GM21423 (cell line): ENCODE measurements around the gene NCAM1.

Experiments used
- ATAC-seq: cut with Tn5 transposase; IDR thresholded peaks from one replicate; pipeline ENCODE4 v1.9.1; 2021; ENCODE audit warnings: mild to moderate bottlenecking, moderate library complexity; ENCODE audit not compliant: unreplicated experiment

NCAM1 gene

DNA sequence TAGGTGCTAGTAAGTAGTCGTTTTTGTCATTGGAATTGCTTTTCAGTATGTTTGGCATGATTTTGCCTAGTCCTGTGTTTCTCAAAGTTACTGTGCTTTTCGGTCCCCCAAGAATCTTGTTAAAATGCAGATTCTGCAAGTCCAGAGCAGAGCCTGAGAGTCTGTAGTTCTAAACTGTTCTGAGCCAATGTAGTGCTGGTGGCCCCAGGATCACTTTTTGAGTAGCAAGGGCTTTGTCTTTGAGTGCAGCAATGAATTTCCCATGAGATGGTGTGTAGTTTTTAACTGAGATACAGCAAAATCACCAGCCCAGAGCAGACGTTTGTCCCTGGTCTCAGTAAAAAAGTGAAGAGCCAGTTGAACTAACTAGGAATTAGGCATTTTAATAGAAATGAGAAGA, 122.4 kb downstream of the NCAM1 start:
- ATAC-seq: no peak

DNA sequence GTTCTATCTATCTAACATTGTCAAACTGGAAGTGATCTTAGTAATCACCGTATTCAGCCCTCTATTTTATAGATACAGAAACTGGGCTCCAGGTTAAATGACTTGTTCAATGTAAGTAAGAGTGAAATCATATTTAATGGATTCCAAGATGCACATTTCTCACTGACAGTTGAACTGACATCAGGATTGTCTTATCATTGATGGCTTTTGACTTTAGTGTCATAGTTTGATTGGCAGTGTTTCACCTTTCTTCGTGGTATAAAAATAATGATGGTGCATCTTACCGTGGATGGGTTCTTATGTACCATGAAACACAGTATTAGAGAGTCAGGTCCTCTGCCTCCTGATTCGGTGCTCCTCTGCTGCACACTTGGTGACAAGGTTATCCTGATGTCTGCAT, 123.1 kb downstream of the NCAM1 start:
- no peak for ATAC-seq

DNA sequence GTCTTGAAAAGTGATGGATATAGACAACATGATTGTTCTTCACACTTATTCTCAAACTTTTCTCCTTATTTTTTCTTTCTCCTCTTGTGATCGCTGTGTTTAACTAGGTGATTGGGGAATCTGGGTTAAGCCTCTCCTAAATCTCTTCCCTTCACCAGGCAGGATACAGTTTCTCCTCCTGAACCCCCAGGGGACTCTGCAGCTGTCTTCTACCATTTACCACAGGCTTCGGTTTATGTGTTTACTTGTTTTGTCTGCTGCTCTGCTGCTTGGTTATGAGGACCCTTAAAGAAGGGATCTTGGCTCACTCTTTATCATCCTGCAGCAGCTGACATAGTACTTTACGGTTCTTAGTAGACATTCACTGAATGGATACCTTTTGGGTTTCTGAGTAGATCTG, 124.2 kb downstream of the NCAM1 start:
- ATAC-seq: no peak

DNA sequence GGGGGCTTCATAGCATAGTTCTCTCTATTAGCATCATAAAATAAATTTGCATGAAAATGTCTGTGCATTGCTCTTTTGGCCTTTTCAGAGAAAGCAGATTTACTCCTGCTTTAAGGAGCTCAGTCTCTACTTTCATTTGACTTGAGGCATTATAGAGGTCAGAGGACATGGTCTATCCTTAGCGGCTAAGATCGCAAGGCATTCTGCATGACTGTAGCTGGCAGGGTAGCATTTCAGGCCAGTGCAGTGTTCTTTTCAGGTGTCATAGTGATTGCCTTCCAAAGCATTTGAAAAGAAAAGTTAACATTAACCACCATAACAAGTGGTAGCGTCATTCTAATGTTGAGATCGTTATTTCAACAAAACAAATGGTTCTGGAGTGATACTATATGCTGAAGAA, 126.5 kb downstream of the NCAM1 start:
- ATAC-seq: no peak

DNA sequence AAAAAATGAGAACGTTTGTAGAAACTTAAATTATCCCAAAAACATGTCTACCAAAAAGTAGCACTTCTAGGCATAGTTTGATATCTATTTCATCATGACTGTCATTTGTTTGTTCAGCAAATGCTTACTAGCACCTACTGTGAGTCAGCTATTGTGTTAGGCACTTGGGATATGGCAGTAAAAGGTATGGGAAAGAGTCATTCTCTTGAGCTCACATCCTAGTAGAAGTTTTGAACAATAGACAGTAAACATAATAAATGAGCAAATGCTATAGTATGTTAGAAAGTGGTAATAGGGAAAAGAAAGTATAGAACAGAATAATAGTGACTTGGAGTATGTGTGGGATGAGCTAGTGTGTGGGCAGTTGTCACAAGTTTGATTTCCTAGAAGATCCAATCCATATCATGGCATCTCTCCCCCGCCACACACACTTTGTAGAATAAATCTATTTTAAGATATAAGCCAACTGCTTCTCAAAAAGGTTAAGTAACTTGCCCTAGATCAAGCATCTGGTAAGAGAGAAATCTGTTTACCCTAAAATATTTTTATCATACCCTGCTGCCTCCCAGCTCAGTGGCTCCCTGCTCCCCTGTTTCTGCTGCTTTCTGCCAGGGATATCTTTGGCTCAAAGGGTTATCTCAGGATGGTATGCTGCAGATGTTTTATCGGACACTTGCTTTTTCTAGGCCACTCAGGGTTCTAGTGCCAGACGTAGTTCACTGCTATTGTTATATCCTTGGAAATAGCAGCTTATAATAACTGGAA, 129.7 kb downstream of the NCAM1 start:
- ATAC-seq: no peak

DNA sequence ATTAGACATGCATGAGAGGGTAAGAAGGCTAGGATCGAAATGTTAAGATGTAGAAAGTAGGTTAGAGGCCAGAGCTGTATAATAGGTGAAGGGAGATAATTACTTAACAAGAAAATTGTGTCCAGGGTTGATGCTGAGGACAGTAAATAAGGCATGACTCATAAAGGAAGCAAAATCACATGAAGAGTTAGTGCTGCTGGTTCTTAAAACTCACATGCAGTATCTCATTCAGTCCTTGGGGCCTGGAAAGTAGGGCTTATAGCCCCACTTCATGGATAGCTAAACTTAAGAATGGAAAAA, 130.2 kb downstream of the NCAM1 start:
- no peak for ATAC-seq

DNA sequence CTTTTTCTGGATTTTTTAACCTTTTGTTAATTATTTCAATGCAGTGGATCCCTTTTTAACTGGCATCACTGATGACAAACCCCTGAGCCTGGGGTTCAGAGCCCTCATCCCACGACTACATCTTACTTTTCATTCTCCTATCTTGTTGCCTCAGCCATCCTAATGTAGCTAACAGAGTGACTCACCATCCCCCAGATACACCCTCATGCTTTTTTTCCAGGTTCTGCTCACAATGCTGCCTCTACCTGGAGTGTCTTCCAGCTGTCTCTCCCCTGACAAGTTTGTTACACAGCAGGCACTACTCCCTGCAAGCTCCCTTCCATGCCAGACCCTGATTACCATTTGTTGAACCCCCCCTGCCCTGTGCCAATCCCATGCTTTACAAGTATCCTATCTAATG, 135.4 kb downstream of the NCAM1 start:
- no peak for ATAC-seq

DNA sequence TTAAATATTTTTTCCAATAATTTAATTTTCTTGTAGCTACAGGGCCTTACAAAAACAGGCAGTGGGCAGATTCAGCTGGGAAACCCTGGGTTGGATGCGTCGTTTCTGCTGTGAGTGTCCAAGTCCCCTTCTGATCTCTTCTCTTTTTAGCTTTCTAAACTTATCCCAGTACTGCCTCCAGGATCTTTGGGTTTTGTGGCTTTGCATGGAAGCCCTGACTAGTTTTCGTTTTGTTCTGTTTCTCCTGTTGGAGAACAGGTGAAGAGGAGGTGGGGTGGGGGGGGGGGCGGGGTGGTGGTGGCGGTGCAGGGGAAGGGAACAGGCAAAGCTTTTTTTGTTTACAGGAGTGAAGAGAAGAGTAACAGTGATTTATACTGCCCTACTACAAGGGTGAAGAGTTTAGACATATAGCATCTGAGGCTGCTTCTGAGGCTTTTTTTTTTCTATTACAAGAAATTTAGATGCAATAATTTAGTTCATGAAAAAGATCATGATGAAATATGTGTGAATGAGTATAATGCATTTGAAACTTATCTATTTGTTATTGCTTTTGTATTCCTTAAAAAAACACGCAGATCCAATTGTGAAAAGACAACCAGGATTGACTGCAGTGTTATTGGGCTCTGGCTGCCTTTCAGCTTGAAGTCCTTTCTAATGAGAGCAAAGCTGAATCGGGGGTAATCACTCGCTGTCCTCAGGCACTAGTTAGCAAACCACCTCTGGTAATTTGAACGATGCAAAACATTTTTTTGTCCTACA, 142.9 kb downstream of the NCAM1 start:
- no peak for ATAC-seq

DNA sequence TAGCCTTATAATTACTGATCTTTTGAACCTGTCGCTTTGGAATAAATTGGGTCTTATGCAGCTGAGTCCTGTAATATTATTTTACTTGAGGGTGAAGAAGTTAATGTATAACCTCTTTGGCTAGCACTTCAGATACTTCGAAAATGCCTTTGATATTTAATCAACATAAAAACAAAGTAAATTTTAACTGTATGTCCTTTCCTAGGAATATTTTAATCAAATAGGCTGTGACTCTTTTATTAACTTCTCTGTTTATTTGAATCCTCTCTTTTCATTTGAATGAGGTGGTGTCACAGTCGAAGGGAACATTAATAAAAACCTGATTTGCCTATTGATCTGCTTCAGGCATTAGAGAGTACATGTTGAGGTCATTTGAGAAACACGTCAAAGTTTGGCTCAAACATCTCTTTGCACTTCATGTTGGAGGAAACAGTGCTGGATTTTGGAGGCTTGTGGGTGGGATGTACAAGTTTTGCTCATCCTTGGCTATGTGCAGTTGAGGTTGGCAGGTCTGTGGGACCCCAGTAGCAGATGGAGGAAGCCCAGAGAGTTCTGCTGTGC, 143.6 kb downstream of the NCAM1 start:
- ATAC-seq: no peak

DNA sequence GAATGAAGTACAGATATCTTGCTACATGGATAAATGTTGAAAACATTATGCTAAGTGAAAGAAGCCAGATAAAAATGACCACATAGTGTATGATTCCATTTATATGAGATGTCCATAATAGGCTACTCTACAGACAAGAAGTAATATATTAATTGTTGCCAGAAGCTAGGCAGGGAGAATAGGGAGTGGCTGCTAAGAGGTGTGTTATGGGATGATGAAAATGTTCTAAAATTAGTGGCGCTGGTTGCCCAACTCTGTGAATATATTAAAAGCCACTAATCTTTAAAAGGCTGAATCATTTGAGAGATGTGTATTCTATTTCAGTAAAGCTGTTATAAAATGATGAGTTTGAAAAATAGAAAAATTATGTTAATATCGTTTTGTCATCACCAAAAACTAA, 144.4 kb downstream of the NCAM1 start:
- no peak for ATAC-seq

DNA sequence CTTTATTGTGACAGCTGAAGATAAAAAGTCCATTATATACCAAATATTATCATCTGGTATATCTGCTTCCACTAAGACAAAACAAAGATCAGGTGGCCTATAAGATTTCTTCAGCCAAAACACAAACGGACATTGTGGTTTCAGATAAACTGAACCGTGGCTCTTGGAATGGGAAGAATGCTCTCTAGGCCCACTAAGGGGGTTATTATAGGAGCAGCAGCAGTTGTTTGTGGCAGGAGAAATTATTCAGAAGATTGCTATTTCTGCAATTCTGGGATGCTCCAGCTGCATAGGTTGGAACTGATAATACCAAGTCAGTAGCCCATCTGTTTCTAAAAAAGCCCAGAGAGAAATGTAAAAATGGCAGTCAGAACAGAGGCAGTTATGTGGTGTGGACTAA, 145.3 kb downstream of the NCAM1 start:
- no peak for ATAC-seq

DNA sequence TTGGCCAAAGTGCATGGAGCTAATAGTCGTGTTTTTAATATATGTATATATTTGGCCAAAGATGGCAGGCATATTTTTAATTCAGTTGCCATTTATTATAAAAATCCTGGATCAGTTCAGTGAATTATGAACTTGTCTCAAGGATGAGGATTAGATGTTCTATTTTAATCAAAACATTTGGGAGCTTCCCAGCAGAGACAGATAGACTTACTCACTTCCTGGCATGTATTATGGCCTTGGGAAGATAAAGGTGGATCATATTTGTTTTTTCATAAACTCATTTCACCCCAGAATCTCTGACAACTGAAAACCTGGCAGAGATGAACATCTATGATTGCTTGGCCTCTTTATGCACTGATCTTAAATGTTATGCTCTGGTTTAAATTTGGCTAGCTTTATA, 148.8 kb downstream of the NCAM1 start:
- no peak for ATAC-seq

DNA sequence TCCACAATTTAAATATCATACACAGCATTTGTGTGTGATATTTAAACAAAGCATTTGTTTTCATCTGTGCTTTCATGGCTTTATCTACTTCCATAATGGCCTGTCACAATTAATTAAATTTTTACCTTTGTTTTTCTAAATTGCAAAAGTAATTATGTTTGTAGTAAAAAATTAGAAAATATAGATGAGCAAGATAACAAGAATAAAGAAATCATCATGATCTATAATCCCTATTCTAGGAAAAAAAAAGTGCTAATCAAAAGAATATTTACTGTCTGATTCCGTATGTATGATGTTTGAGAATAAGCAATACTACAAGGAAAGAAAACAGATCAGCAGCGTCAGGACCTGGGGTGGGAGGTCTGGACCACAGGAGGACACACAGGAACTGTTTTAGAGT, 149.9 kb downstream of the NCAM1 start:
- no peak for ATAC-seq

DNA sequence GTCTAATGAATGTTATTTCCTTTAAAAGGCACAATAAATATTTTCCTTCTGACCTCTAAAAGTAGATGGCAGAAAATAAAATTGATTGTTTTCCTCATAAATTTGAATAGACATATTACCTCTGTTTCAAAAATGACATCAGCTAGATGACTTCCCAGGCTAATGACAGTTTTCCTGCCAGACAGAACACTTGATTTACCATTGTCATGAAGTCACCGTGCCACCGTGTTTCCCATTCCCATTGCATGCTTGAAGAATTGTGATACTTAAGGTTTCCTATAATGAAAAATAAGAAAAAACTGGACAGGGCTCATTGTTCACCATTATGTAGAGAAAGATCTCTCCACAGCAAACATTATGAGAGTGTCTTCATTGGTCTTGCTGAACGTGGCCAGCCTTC, 151.1 kb downstream of the NCAM1 start:
- no peak for ATAC-seq

DNA sequence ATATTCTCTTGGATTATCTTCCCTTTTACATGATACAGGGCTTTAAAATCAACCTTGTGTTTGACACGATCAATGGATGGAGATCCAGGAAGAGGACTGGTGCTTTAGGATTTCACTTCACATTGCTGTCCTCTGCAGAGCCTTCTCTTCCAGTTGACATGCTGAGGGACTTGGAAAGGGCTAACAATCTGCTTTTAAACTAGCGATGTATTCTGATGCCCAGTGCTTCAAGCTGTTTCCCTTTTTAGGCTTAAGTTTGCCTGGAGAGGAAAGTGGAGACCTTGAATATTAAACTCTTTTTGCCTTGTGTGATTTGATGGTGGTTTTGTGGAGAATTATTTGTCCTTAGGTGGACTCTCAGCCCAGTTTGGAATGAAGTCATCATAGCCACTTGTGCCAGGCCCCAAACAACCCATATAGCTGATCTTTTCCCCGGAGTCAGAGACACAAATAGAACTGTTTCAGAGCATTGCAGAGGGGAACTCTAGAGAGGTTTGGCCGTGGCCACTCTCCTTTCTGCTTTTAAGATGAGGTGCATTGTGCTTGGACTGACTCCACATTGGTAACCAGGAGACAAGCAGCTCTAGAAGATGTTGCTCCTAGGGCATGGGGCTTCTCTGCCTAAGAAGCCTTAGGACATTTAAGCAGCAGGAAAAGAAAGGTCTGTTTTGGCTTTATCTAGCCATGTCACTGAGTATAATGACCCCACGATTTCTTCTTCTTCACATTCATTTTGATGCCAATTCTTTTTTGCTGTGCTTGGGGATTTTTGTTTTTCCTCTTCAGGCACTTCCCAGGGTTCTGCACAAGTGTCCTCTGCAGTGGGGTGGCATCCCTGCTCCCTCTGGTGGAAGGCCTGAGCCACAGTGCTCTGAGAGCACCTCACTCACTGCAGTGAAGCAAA, 152.8 kb downstream of the NCAM1 start:
- no peak for ATAC-seq

DNA sequence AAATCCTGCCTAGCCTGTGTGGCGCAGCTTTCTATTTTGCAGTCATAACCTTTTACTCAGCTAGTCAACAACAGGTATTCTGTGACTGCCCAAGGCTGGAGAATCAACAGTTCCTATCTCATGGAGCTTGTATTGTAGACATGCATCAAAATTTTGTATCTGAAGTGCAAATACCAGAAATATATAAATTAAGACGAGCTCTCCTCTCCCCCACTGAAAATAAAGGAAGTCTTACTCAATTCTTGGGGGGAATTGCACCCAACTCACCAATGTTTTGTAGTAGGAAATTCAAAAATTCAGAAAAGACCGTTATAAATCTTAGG, 153.4 kb downstream of the NCAM1 start:
- no peak for ATAC-seq

DNA sequence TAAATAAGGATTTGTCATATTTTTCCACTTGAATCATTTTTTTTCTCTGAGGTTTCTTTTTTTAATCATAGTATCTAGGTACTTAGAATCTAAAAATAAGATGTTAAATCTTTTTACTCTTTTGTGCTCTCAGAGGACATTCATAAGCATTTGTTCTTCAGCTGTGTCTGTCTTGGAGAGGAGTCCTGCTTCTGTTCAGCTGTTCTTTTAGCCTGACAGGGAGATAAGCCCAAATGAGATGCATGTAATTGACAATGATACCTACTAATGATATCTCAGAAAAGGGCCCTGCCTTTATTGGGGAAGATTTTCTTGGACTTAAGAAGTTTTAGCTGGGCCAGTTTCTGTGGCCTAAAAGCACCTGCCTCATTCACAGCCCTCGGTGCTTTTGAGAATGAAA, 156.9 kb downstream of the NCAM1 start:
- no peak for ATAC-seq

DNA sequence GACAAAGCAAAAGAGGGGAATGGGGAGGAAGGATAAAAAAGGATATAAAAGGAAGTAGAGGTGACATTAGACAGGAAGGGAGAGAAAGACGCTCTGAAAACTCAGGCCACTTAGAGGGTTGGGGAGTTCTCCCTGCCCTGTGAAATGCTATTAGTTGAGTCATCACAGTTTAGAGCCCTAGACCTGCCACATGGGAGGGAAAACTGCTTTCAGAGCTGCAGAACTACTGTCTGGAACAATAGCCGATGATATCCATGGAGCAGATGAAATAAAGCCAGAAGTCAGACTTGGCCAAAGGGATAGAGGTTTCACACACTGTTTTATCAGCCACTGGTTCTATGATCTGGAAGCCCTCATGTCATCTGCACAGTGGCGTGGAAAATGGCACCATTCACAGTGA, 157.9 kb downstream of the NCAM1 start:
- ATAC-seq: no peak

DNA sequence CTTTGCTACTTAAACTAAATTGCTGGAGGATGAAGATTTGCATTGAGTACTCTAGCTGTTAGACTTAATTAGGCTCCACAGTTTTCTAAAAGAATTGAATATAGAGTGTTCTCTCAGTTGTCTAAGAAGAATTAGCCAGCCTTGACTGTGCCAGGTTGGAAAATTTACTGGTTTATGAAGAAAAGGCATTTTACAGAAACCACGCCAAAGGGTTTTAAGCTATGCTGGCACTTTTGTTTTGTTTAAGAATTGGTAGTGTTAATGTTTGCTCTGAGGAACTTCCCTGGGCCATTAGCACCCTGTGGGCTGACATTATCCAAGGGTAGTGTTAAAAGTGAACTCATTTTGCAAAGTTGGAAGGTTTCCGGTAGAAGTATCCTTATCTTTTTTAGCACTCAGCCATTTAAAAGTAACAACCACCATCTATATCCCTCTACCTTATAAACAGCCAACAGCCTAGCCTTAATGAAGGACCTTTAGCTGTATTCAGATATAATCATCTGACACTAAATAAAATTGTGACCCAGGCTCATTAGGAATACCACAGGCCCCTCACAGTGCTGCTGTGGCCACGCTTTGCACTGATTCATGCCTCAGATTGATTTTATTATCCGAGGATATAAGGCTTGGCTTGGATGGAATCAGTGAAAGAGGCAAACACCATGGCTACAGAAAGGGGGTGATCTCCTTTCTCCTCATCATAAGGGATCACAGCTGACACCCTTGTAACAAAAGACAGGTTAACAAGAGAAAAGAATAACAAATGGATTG, 158.9 kb downstream of the NCAM1 start:
- no peak for ATAC-seq

DNA sequence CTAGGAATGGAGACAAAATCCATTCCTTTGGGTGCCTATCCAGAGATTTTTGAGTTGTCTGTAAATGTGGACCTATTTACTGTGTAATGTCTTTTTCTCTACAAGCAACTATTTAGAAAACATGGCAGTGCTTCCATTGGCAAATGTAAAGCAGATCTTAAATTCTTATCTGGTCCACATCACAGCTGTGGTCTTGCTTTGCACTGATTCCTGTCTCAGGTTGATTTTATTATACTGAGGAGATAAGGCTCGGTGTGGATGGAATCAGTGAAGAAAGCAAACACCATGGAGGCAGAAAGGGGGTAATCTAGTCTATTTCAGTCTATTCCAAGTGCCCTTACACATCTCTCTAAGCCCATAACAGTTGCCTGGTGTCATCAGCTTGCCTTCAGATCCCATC, 160.5 kb downstream of the NCAM1 start:
- ATAC-seq: no peak

DNA sequence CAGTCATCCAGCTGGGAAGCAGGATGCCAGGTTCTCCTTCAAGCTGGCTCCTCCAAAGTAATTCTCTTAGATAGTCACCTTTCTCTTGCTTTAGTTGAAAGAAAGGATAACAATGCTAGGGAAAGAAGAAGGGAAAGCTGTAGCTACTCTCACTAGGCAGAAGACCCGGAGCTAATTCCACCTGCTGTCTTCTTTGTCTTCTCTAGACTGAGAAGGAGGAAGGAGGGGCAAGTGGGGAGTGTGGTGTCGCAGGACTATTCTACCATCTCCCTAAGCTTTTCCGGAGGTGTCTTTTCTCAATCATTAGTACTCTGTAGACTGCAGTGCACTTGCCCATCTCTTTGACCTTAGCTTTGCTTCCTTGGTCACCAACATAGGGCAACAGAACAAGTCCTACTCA, 162.8 kb downstream of the NCAM1 start:
- ATAC-seq: no peak
